DOHH2 (cell line): ENCODE data around the gene ADRA1B.

Experiments used
- EZH2phosphoT487 ChIP-seq: fragments of 200-600 bp; sonication (generic); IDR thresholded peaks from 2 replicates; pipeline ENCODE4 v1.6.1; 2017; ENCODE audit warnings: borderline replicate concordance, mild to moderate bottlenecking, antibody characterized with exemption, low read length, moderate library complexity, mixed read lengths
- TF ChIP-seq, protein P1 (sequence below): fragments of 200-600 bp; sonication (generic); IDR thresholded peaks from one replicate; pipeline ENCODE4 v1.5.1; 2014; ENCODE audit warnings: antibody characterized with exemption, mild to moderate bottlenecking, low read depth, low read length; ENCODE audit not compliant: poor library complexity, severe bottlenecking

DNA sequence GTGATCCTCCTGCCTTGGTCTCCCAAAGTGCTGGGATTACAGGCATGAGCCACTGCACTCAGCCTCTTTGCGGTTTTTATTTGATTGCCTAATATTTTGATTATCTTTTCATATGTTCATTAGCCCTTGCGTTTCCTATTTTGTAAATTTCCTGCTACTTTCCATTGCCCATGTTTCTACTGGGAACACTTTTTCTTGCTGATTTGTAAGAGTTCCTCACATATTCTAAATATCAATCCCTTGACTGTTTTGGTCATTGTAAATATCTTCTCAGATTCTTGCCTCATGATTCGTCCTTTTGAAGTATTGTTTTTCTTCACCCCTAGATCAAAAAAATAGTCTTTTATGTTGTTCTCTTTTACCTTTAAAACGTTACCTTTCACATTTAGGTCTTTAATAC lies 54.8 kb downstream of the ADRA1B start:
- TF ChIP-seq, protein P1, sequence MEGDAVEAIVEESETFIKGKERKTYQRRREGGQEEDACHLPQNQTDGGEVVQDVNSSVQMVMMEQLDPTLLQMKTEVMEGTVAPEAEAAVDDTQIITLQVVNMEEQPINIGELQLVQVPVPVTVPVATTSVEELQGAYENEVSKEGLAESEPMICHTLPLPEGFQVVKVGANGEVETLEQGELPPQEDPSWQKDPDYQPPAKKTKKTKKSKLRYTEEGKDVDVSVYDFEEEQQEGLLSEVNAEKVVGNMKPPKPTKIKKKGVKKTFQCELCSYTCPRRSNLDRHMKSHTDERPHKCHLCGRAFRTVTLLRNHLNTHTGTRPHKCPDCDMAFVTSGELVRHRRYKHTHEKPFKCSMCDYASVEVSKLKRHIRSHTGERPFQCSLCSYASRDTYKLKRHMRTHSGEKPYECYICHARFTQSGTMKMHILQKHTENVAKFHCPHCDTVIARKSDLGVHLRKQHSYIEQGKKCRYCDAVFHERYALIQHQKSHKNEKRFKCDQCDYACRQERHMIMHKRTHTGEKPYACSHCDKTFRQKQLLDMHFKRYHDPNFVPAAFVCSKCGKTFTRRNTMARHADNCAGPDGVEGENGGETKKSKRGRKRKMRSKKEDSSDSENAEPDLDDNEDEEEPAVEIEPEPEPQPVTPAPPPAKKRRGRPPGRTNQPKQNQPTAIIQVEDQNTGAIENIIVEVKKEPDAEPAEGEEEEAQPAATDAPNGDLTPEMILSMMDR = no peak
- TF ChIP-seq EZH2phosphoT487 = no peak
